ENCODE results near the gene PDC. TPM values are rescaled to one million over a fixed set of nuclear protein-coding genes. Genes with fewer than 3 reads are reported as not detected.

The PDC gene
- total and polyA plus RNA-seq, 12 donors, result not detected

GRCh38 chr1:186429017-186429416 is 31.9 kb downstream of the PDC start:
- peaks cover 0 to 8% (median 0%) of the 10 kb centered on the region in 9 donors for H3K4me1 ChIP-seq
- DNase-seq (no peak), ATAC-seq (no peak)
- H3K36me3 ChIP-seq, result peaks cover 0 to 26% (median 0%) of the 10 kb centered on the region in 9 donors
- H3K27ac ChIP-seq, result no peak overlapping the region
- peaks cover 0 to 11% (median 0%) of the 10 kb centered on the region in 11 donors for H3K9me3 ChIP-seq
- no peaks in the 10 kb centered on the region for H3K27me3 ChIP-seq
- no peak for TF ChIP-seq CTCF (IDR thresholded peaks at IDR 0.05)
- intact Hi-C loops (cut with DNase I), result no loop called here
- 95% methylated on average over 3 of the region's 3 CpGs for WGBS, 2 donors
- no peak overlapping the region for H3K4me3 ChIP-seq

GRCh38 chr1:186426118-186426517 is 34.8 kb downstream of the PDC start:
- Histone ChIP-seq H3K27ac (no peak overlapping the region), H3K9me3 (peaks cover 0 to 11% (median 0%) of the 10 kb centered on the region in 11 donors), H3K4me3 (no peak overlapping the region), H3K27me3 (no peaks in the 10 kb centered on the region), H3K36me3 (peaks cover 0 to 28% (median 0%) of the 10 kb centered on the region in 9 donors), H3K4me1 (peaks cover 0 to 8% (median 0%) of the 10 kb centered on the region in 9 donors)
- no peak for TF ChIP-seq CTCF (IDR thresholded peaks at IDR 0.05)
- ATAC-seq (no peak), DNase-seq (no peak)
- intact Hi-C loops (cut with DNase I), result no loop called here
- 74 to 78% methylated on average over 3 of the region's 3 CpGs for WGBS, 2 donors

- peaks cover 0 to 11% (median 0%) of the 10 kb centered on the region in 11 donors for H3K9me3 ChIP-seq
- H3K4me3 ChIP-seq, result no peak overlapping the region
- H3K27ac ChIP-seq, result no peak overlapping the region
- ATAC-seq (peak in 7 of 8 donors; percentile 25 to 82 (median 47)), DNase-seq (peak in 1 of 2 donors; percentile 20)
- H3K27me3 ChIP-seq, result no peaks in the 10 kb centered on the region
- peaks cover 0 to 8% (median 0%) of the 10 kb centered on the region in 9 donors for H3K4me1 ChIP-seq
- peaks cover 0 to 43% (median 4%) of the 10 kb centered on the region in 9 donors for H3K36me3 ChIP-seq
- intact Hi-C loops (cut with DNase I), result no loop called here
- 21 to 27% methylated on average over 2 of the region's 2 CpGs for WGBS, 2 donors
- TF ChIP-seq CTCF (IDR thresholded peaks at IDR 0.05), result no peak
These were observed 36.4 kb downstream of the PDC start for GRCh38 chr1:186424539-186424938.

- peaks cover 0 to 45% (median 16%) of the 10 kb centered on the region in 9 donors for H3K36me3 ChIP-seq
- peak overlapping the region in 3 of 10 donors; percentile 27 to 39 (median 36) for H3K27ac ChIP-seq
- DNase-seq (no peak), ATAC-seq (no peak)
- H3K9me3 ChIP-seq, result no peaks in the 10 kb centered on the region
- TF ChIP-seq CTCF (IDR thresholded peaks at IDR 0.05), result no peak
- peaks cover 0 to 8% (median 0%) of the 10 kb centered on the region in 9 donors for H3K4me1 ChIP-seq
- intact Hi-C loops (cut with DNase I), result no loop called here
- 93% methylated on average over 6 of the region's 6 CpGs for WGBS, 2 donors
- H3K4me3 ChIP-seq, result no peak overlapping the region
- no peaks in the 10 kb centered on the region for H3K27me3 ChIP-seq
These were observed 39.5 kb downstream of the PDC start for GRCh38 chr1:186421446-186421845.
